Measurements from ENCODE around the gene MYOT. TPM values are rescaled to one million over a fixed set of nuclear protein-coding genes. Genes with fewer than 3 reads are reported as not detected.

MYOT gene
- total RNA-seq, 1 experiment from 2014 or later = not detected

DNA sequence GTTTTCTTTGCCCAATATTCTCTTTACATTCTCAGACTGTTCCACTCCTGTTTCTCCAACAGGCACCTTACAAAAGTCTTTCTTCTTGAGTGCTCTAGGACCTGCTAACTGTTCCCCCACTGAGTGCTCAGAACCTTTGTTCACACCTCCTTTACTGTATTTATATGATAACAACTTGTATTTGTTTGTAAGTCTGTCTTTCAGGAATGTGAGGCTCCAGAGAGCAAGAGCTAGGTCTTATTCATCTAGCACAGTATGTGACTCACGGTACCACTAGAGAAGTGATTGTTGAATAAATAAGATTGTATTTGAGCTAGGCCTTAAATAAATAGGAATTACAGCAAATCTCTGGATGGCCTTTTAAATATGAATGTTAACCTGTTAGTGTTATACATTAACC, 42.5 kb upstream of the MYOT start:
- Histone ChIP-seq H2BK15ac (ENCODE audit: low read depth, low read length) (no peak overlapping the region), H3K4ac (ENCODE audit: low read depth, low read length) (no peak overlapping the region), H2BK12ac (ENCODE audit: insufficient read length, low read depth, low read length) (no peak overlapping the region), H3K4me1 (ENCODE audit: insufficient read depth, low read length) (no peaks in the 10 kb centered on the region; the same call in 1 of the 2 replicates), H3K9ac (ENCODE audit: extremely low read depth, insufficient read length, low read length) (no peak overlapping the region), H3K79me1 (ENCODE audit: insufficient read depth, low read depth, low read length, poor library complexity, severe bottlenecking) (no peaks in the 10 kb centered on the region), H4K5ac (ENCODE audit: insufficient read length, low read depth, low read length) (no peak overlapping the region), H2BK5ac (ENCODE audit: insufficient read length, low read length) (no peak overlapping the region), H3K56ac (ENCODE audit: insufficient read length, low read depth, low read length) (no peak overlapping the region), H2AK5ac (ENCODE audit: insufficient read length, low read length) (no peak overlapping the region), H3K23ac (ENCODE audit: insufficient read length, low read depth, low read length) (no peak overlapping the region), H2BK20ac (ENCODE audit: low read depth, low read length, poor library complexity, severe bottlenecking) (no peak overlapping the region), H3K23me2 (ENCODE audit: insufficient read length, low read depth, low read length, poor library complexity, severe bottlenecking) (no peaks in the 10 kb centered on the region), H4K91ac (ENCODE audit: insufficient read length, low read depth, low read length) (no peak overlapping the region), H3K27me3 (ENCODE audit: insufficient read depth, low read length) (no peaks in the 10 kb centered on the region), H3K9me3 (ENCODE audit: control insufficient read depth, low read depth, low read length) (no peaks in the 10 kb centered on the region), H3K27ac (ENCODE audit: insufficient read length, low read depth, low read length) (no peak overlapping the region), H3K4me2 (ENCODE audit: insufficient read depth, insufficient read length, low read length) (no peak overlapping the region), H4K8ac (replicated peaks; ENCODE audit: insufficient read length, low read depth, low read length) (no peak overlapping the region), H3T11ph (ENCODE audit: low read length) (no peak overlapping the region), H3K14ac (ENCODE audit: insufficient read depth, low read length) (no peak overlapping the region), H3K79me2 (ENCODE audit: insufficient read depth, low read length) (no peaks in the 10 kb centered on the region), H3K18ac (ENCODE audit: insufficient read length, low read depth, low read length) (no peak overlapping the region), H2AFZ (ENCODE audit: low read length) (no peak overlapping the region), H4K20me1 (ENCODE audit: control insufficient read depth, insufficient read depth, insufficient read length) (no peaks in the 10 kb centered on the region), H2BK120ac (ENCODE audit: low read depth, low read length, poor library complexity, severe bottlenecking) (no peak overlapping the region)
- no CpG with 5 or more reads among the region's 1 CpG for WGBS (ENCODE audit: extremely low coverage, insufficient read length, low lambda C conversion rate)
- DNase-seq = no peak
- TF ChIP-seq, protein P1, sequence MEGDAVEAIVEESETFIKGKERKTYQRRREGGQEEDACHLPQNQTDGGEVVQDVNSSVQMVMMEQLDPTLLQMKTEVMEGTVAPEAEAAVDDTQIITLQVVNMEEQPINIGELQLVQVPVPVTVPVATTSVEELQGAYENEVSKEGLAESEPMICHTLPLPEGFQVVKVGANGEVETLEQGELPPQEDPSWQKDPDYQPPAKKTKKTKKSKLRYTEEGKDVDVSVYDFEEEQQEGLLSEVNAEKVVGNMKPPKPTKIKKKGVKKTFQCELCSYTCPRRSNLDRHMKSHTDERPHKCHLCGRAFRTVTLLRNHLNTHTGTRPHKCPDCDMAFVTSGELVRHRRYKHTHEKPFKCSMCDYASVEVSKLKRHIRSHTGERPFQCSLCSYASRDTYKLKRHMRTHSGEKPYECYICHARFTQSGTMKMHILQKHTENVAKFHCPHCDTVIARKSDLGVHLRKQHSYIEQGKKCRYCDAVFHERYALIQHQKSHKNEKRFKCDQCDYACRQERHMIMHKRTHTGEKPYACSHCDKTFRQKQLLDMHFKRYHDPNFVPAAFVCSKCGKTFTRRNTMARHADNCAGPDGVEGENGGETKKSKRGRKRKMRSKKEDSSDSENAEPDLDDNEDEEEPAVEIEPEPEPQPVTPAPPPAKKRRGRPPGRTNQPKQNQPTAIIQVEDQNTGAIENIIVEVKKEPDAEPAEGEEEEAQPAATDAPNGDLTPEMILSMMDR (conservative IDR thresholded peaks at IDR 0.05) = no peak
- no peaks in the 10 kb centered on the region for H3K27me3 Mint-ChIP-seq (ENCODE audit: low read depth)
- peaks cover 0 to 3% (median 0%) of the 10 kb centered on the region in 3 experiments; a peak in 1 of 7 replicates for H3K36me3 Mint-ChIP-seq (ENCODE audit: insufficient read depth in 1 of 3, low read depth in 3 of 3)
- H3K4me1 Mint-ChIP-seq = peaks cover 20 to 32% of the 10 kb centered on the region in 2 experiments
- H3K27ac Mint-ChIP-seq = peak overlapping the region in 1 of 3 experiments; percentile 91; a peak in 1 of 7 replicates
- H3K9me3 Mint-ChIP-seq = peaks cover 0 to 8% of the 10 kb centered on the region in 2 experiments; a peak in 1 of 5 replicates
- no peak overlapping the region for H3K4me3 Mint-ChIP-seq

Data from H9 (cell line).